ENCODE measurements around the gene CNTROB.

Gene CNTROB

DNA sequence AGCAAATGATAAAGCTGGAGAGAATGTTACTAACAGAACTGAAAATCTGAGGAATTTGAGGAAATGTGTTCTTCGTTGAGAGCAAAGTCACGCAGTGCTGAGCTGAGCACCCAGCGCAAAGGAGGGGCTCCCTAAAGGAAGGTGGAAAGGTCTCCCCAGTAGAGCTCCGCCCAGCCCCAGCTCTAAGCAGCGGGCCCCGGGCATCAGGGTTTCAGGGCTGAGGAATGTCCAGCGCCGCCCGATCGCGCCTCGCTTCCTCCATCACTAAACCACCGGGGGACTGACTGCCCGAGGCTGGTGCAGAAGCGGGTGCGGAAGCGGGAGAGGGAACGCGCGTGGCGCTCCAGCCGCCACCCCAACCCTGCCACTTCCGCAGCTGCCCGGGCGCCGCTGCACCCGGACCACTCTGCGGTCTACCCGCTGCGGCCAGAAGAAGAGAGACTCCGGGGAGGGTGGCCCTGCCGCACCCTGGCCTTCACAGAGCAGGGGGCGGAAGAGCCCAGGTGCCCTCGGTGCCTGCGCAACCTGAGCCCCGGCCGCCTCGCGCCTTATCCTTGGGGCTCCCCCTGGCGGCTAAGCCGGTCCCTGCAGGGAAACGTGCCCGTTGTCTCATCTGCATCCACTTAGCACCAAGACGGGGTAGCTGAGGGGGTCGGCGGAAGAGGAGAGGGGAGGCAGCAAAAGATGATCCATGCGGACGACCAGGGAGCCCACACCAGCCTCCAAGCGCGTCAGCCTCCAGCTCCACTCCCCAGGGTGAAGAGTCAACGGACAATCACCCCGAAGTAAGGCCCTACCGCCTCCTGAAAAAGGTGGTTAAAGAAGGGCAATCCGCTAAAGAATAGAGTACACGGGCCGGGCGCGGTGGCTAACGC is 58.0 kb downstream of the CNTROB start:
- TF ChIP-seq, protein P1, sequence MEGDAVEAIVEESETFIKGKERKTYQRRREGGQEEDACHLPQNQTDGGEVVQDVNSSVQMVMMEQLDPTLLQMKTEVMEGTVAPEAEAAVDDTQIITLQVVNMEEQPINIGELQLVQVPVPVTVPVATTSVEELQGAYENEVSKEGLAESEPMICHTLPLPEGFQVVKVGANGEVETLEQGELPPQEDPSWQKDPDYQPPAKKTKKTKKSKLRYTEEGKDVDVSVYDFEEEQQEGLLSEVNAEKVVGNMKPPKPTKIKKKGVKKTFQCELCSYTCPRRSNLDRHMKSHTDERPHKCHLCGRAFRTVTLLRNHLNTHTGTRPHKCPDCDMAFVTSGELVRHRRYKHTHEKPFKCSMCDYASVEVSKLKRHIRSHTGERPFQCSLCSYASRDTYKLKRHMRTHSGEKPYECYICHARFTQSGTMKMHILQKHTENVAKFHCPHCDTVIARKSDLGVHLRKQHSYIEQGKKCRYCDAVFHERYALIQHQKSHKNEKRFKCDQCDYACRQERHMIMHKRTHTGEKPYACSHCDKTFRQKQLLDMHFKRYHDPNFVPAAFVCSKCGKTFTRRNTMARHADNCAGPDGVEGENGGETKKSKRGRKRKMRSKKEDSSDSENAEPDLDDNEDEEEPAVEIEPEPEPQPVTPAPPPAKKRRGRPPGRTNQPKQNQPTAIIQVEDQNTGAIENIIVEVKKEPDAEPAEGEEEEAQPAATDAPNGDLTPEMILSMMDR (conservative IDR thresholded peaks at IDR 0.05; ENCODE audit: low read length) = peak; percentile 81
- peak overlapping the region; percentile 56 for H3K4me3 ChIP-seq (ENCODE audit: low read length)
- peak; percentile 61 for DNase-seq (ENCODE audit: low read depth)

DNA sequence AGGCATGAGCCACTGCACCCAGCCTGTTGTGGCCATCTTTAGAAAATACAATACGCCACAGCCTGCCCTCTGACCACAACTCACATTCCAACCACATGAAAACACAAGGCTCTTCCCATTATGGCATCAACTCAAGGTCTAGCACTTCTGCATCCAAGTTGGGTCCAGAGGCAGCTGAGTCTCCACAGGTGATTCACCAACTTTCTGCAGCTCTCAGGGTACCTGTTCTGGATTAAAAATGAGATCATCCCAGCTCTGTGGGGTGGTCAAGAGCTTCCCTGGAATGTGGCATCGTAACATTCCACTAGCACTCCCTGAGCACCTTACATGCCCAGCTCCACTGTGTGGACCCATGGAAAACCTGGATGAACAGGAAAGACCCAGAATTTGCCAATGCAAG is 60.5 kb downstream of the CNTROB start:
- TF ChIP-seq, protein P1 (conservative IDR thresholded peaks at IDR 0.05; ENCODE audit: low read length) = no peak
- no peak overlapping the region for H3K4me3 ChIP-seq (ENCODE audit: low read length)
- peak; percentile 65 for DNase-seq (ENCODE audit: low read depth)

DNA sequence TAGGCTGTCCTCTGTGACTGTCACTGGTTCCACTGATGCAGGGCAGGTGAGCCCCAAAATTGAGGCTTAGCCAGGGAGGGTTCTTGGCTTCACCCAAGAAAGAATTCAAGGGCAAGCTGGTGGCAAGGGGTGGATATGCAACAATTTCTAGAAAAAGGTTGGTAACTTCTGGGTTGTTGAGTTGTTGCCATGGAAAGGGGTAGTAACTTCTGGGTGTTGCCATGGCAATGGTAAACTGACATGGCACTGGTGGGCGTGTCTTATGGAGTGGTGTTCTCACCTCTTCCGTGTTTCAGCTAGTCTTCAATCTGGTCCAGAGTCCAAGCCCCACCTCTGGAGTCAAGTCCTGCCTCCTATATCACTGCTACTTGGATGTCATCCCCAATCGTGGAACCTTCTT is 60.9 kb downstream of the CNTROB start:
- TF ChIP-seq, protein P1 (conservative IDR thresholded peaks at IDR 0.05; ENCODE audit: low read length) = no peak
- H3K4me3 ChIP-seq (ENCODE audit: low read length) = no peak overlapping the region
- DNase-seq (ENCODE audit: low read depth) = no peak

- TF ChIP-seq, protein P1 (conservative IDR thresholded peaks at IDR 0.05; ENCODE audit: low read length) = no peak
- no peak for DNase-seq (ENCODE audit: low read depth)
- no peak overlapping the region for H3K4me3 ChIP-seq (ENCODE audit: low read length)
These were observed 62.1 kb downstream of the CNTROB start for GRCh38 chr17:7993972-7994589.

DNA sequence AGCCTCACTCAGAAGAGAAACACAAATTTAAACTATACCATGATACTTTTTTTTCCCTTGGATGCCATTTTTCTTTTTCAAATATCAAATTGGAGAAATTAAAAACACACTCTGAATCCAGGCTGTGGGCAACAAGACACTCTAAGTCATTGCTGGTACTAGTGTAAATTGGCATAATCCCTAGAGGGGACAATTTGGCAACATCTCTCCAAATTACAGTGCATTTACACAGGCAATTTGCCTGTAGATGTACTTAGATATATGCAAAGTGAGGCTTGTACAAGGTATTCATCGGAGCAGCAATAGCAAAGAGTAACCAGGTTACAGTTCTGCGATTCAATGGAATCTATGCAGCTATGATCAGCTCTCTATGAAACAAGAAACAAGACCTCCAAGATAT is 63.7 kb downstream of the CNTROB start:
- H3K4me3 ChIP-seq (ENCODE audit: low read length) = no peak overlapping the region
- no peak for DNase-seq (ENCODE audit: low read depth)
- TF ChIP-seq, protein P1 (conservative IDR thresholded peaks at IDR 0.05; ENCODE audit: low read length) = no peak

DNA sequence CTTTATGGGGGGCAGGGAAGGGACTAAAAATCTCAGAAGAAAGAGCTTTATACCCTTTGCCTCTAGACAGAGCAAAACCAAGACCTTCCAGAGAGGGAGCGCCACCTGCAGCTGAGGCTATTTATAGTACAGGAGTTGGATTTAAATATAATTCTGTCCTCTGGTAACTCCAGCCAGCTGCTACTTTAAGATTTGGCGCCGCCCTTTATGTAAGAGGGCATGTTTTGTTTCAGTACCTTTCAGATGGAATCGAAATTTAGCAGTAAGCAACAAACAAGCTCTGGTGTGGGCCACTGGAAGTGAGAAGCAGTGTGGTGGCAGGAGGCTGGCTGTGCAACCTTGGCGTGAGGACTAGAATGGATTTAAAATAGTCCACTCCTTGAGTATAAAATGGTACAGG is 65.2 kb downstream of the CNTROB start:
- TF ChIP-seq, protein P1 (conservative IDR thresholded peaks at IDR 0.05; ENCODE audit: low read length) = peak; percentile 47
- H3K4me3 ChIP-seq (ENCODE audit: low read length) = no peak overlapping the region
- peak; percentile 22 for DNase-seq (ENCODE audit: low read depth)

Measured in AG10803 (cell line).